RWPE1 (cell line): ENCODE results near the gene UNC5B.
A peak's percentile ranks its signal among the peaks of the same experiment; 100 is the strongest.

Source experiments
- CTCF ChIA-PET: fragments of 350-600 bp; sonication (Branson Sonifier 250); formaldehyde crosslinking; extraction: SDS; loops from one replicate; lab custom pipeline; 2021; lab: Yijun Ruan, JAX
- POLR2A ChIA-PET: fragments of 400-600 bp; formaldehyde crosslinking; extraction: SDS; loops from one replicate; lab custom pipeline; 2020; ENCODE audit warnings: antibody characterized with exemption; ENCODE audit not compliant: low non-redundant PET; lab: Yijun Ruan, JAX
- DNase-seq: peaks from one replicate; pipeline ENCODE4 v3.0.0; 2012; ENCODE audit warnings: low spot score
- H3K27ac ChIP-seq: fragments of 450-650 bp; 2 replicates; pipeline ENCODE4 v1.5.1; 2017
- TF ChIP-seq, protein P1 (sequence below): fragments of 450-650 bp; conservative IDR thresholded peaks from 2 replicates; pipeline ENCODE4 v1.5.1; 2017; ENCODE audit warnings: low read depth, mild to moderate bottlenecking

The UNC5B gene

DNA sequence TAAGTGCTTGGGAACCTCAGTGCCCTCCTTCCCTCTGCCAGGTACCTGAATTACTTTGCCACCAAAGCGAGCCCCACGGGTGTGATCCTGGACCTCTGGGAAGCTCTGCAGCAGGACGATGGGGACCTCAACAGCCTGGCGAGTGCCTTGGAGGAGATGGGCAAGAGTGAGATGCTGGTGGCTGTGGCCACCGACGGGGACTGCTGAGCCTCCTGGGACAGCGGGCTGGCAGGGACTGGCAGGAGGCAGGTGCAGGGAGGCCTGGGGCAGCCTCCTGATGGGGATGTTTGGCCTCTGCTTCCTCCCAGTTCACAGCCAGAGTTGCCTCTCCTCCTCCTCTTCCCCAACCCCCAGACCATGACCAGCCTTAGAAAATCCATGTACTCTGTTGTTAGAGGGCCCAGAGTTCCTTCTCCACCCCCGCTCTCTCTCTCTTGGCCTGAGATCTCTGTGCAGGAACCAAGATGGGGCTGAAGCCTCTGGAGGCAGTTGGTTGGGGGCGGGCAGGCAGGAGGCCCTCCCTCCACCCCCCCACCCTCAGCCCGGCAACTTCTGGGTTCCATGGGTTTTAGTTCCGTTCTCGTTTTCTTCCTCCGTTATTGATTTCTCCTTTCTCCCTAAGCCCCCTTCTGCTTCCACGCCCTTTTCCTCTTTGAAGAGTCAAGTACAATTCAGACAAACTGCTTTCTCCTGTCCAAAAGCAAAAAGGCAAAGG lies 86.9 kb downstream of the UNC5B start:
- CTCF ChIA-PET: interaction anchor here (0.7 kb wide), 2 partner anchors 36 to 396 kb away, joined by 3 to 5 read pairs; no protein-coding TSS in a partner anchor
- no peak for DNase-seq
- POLR2A ChIA-PET: no interaction called here
- peak overlapping the region; percentile 19; the same call in 1 of the 2 replicates for H3K27ac ChIP-seq
- TF ChIP-seq, protein P1, sequence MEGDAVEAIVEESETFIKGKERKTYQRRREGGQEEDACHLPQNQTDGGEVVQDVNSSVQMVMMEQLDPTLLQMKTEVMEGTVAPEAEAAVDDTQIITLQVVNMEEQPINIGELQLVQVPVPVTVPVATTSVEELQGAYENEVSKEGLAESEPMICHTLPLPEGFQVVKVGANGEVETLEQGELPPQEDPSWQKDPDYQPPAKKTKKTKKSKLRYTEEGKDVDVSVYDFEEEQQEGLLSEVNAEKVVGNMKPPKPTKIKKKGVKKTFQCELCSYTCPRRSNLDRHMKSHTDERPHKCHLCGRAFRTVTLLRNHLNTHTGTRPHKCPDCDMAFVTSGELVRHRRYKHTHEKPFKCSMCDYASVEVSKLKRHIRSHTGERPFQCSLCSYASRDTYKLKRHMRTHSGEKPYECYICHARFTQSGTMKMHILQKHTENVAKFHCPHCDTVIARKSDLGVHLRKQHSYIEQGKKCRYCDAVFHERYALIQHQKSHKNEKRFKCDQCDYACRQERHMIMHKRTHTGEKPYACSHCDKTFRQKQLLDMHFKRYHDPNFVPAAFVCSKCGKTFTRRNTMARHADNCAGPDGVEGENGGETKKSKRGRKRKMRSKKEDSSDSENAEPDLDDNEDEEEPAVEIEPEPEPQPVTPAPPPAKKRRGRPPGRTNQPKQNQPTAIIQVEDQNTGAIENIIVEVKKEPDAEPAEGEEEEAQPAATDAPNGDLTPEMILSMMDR: no peak

DNA sequence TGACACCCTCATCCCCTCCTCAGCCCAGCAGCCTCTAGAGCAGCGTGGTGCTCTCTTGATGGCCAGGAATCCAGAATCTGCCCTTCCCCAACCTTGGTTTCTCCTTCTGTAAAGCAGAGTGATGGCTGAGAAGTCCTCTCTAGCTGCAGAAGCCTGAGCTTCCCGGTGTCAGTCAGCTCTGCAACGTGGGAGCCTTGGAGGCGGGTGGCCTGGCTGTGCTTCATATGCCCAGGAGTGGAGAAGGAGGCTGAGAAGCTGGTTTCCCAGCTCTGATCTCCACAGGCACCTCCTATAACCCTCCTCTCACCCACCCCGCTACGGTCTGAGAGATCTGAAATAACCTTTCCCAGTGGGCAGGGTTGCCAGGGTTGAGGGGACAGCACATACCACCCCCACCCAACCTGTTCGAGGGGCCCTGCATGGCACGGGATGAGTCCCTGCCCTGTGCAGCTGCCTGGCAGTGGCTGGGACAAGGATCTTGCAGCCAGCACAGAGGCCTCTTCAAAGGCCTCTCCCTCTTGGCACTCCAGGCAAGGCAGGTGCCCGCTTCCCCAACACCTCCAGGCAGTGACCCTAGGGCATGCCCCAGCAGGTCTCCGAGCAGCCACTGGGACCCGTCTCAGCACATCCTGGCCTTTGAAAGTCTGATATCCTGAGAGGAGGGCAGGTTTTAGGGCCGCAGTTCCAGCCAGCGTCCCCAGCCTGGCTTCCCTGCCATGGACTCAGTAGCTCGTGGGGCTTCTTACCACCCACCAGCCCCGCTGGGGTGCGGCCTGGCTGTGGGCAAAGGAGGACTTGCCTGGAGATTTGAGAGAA lies 88.4 kb downstream of the UNC5B start:
- peak overlapping the region; percentile 82 for H3K27ac ChIP-seq
- CTCF ChIA-PET: interaction anchor here (0.5 to 0.6 kb wide), 2 partner anchors 31 to 76 kb away, joined by 3 read pairs; no protein-coding TSS in a partner anchor
- POLR2A ChIA-PET: no interaction called here
- TF ChIP-seq, protein P1: no peak
- DNase-seq: peak; percentile 67

DNA sequence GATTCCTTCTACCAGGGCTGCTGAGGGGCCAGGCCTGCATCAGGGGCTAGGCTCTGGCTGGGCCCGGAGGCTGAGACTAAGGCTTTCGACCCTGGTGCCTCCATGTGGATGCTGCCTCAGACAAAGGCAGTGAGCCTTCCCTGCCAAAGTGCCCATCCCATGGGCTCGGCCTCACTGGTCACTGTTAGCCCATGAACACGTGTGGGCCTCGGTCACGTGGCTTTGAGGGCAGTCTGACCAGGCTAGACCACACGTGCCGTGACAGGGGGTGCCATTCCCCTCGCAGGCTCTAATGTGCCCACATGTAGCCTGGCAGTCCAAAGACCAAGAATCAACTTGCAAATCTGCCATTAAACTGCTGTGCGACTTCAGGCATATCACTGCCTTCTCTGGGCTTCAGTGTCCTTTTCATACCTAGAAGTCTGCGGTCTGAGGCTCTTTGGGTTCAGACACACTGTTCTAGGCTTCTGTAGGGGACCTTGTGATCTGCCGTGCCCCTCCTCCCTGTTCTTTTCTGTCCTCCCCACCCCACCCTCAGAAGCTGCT lies 89.1 kb downstream of the UNC5B start:
- ChIA-PET CTCF (interaction anchor here (0.5 to 0.7 kb wide), 2 partner anchors 285 to 398 kb away, joined by 3 to 4 read pairs; no protein-coding TSS in a partner anchor), POLR2A (no interaction called here)
- TF ChIP-seq, protein P1: no peak
- DNase-seq: no peak
- H3K27ac ChIP-seq: peak overlapping the region; percentile 82

DNA sequence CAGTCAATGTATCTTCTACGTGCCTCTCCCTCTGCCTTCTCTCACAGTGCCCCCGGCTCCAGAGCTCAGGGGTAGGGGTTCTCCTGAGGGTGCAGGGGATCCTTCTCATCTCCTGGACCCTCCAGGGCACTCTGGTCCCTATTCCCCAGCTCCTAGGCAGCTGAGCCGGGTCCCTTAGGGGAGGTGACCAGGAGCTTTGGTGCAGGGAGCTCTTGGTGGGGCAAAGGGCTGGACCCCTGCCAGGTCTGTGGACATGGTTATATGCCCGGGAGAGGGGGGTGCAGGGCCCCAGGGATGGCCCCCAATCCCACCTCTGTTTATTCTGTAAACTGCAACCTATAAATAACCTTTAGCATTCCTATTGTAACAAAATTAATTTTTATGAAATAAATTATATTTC lies 90.1 kb downstream of the UNC5B start:
- TF ChIP-seq, protein P1: no peak
- CTCF ChIA-PET: interaction anchor here (0.6 to 1.0 kb wide), 5 partner anchors 32 to 498 kb away, joined by 3 to 4 read pairs (median 3); no protein-coding TSS in a partner anchor

DNA sequence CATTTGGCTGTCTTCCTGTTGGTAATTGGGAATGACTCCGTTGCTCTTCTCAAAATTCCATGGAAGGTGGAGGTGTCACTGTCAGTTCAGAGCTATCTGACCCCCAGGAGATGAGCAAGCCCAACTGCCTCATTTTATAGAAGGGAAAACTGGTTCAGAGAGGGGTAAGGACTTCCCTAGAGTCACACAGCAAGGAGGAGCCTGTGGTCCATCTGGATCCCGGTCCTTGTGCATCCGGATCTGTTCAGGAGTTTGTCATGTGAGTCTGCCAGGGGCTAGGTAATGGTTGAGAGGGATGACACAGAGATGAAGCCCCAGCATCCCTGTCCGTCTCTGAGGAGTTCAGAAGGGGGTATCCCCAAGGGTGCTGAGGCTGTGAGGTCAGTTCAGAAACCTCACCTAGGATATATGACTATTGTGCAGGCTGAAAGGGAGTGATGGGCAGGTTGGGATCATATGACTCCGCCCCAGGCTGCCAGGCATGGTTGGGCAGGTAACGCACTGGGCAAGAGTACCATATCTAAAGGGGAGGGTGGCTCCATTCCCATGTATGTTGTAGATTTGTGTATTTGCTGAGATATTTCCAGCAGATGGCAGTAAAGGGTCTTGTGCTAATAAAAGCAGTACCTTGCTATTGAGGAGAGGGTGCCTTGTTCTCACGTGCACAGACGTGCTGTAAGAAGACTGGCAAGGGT lies 90.7 kb downstream of the UNC5B start:
- H3K27ac ChIP-seq: peak overlapping the region; percentile 27
- TF ChIP-seq, protein P1: peak; percentile 59
- CTCF ChIA-PET: interaction anchor here (0.5 to 1.0 kb wide), 4 partner anchors 36 to 371 kb away, joined by 3 to 4 read pairs (median 3); no protein-coding TSS in a partner anchor
- POLR2A ChIA-PET: no interaction called here
- DNase-seq: peak; percentile 66

More for the DNA sequence above, 90.1 kb downstream of the UNC5B start:
- peak overlapping the region; percentile 82; the same call in 1 of the 2 replicates for H3K27ac ChIP-seq
- DNase-seq: no peak
- POLR2A ChIA-PET: no interaction called here
